Fibroblast of lung (primary cell): ENCODE measurements around the gene GABRG3. TPM values are rescaled to one million over a fixed set of nuclear protein-coding genes. Genes with fewer than 3 reads are reported as not detected.

Experiments used
- DNase-seq, 2 donors: peaks; one replicate each; pipeline versions ENCODE4 v3.0.0 to v3.0.0-alpha.2; 2010; ENCODE audit warnings: low read depth in 2 of 2
- H2AFZ ChIP-seq: 2 replicates; pipeline ENCODE4 v1.5.1; 2012; ENCODE audit warnings: low read length, control low read depth, inconsistent platforms
- H3K27ac ChIP-seq: 2 replicates; pipeline ENCODE4 v1.5.1; 2011; ENCODE audit warnings: low read length, control low read depth; ENCODE audit not compliant: insufficient read depth
- H3K27me3 ChIP-seq: 2 replicates; pipeline ENCODE4 v1.5.1; 2011; ENCODE audit warnings: mild to moderate bottlenecking, low read length; ENCODE audit not compliant: control insufficient read depth, insufficient read depth
- H3K36me3 ChIP-seq: 2 replicates; pipeline ENCODE4 v1.5.1; 2011; ENCODE audit warnings: low read length; ENCODE audit not compliant: control insufficient read depth, insufficient read depth
- H3K4me1 ChIP-seq: 2 replicates; pipeline ENCODE4 v1.5.1; 2011; ENCODE audit warnings: low read length; ENCODE audit not compliant: control insufficient read depth, insufficient read depth; ENCODE audit errors: extremely low read depth
- H3K4me2 ChIP-seq: 2 replicates; pipeline ENCODE4 v1.5.1; 2011; ENCODE audit warnings: low read length, control low read depth; ENCODE audit not compliant: insufficient read depth; ENCODE audit errors: extremely low read depth
- H3K4me3 ChIP-seq, 4 experiments: fragments of 200-600 bp in 1 of 4; sonication (generic) in 1 of 4; replicated peaks in 1 of 4; 2 replicates each; pipeline ENCODE4 v1.5.1; 2011 to 2016; ENCODE audit warnings: low read length in 4 of 4, low read depth in 3 of 4, mild to moderate bottlenecking in 3 of 4, control low read depth in 2 of 4, inconsistent platforms in 1 of 4, mixed read lengths in 1 of 4; ENCODE audit not compliant: insufficient read depth in 1 of 4; ENCODE audit errors: control extremely low read depth in 1 of 4
- H3K79me2 ChIP-seq: 2 replicates; pipeline ENCODE4 v1.5.1; 2012; ENCODE audit warnings: mild to moderate bottlenecking, low read length, inconsistent platforms; ENCODE audit not compliant: control insufficient read depth, insufficient read depth
- H3K9ac ChIP-seq: 2 replicates; pipeline ENCODE4 v1.5.1; 2011; ENCODE audit warnings: mild to moderate bottlenecking, low read length, control low read depth; ENCODE audit not compliant: insufficient read depth
- H3K9me3 ChIP-seq: 2 replicates; pipeline ENCODE4 v1.5.1; 2012; ENCODE audit warnings: low read depth, low read length; ENCODE audit not compliant: control insufficient read depth, insufficient read depth
- H4K20me1 ChIP-seq: 2 replicates; pipeline ENCODE4 v1.5.1; 2011; ENCODE audit warnings: low read length; ENCODE audit not compliant: control insufficient read depth, insufficient read depth; ENCODE audit errors: extremely low read depth
- CTCF ChIP-seq, 2 donors: IDR thresholded peaks in 1 of 2; conservative IDR thresholded peaks in 1 of 2; 1 replicate in 1 of 2; 2 replicates in 1 of 2; pipeline ENCODE4 v1.5.1; 2011 to 2012; ENCODE audit warnings: low read length in 2 of 2, control low read depth in 1 of 2, inconsistent platforms in 1 of 2, low read depth in 1 of 2, mild to moderate bottlenecking in 1 of 2
- EZH2 ChIP-seq: IDR thresholded peaks from 2 replicates; pipeline ENCODE4 v1.5.1; 2012; ENCODE audit warnings: low read length, control low read depth, mild to moderate bottlenecking; ENCODE audit errors: missing control alignments
- polyA plus RNA-seq, 2 donors: library from polyadenylated mRNA; depleted of rRNA in 1 of 2; stranded (reverse) in 1 of 2; unstranded in 1 of 2; fragments of >200 nt; gene quantifications; 2 replicates each; pipeline ENCODE4 v1.2.1, GENCODE V29; 2011 to 2012; ENCODE audit warnings: missing spikeins in 1 of 2
- total RNA-seq: library from RNA; depleted of rRNA; stranded (reverse); fragments of >200 nt; gene quantifications from 2 replicates; pipeline ENCODE4 v1.2.1, GENCODE V29; 2014

Gene GABRG3
- total and polyA plus RNA-seq, 2 donors (not counting 1 experiment from before 2014, with no cell fraction given) = not detected

GRCh38 chr15:27244047-27244446, 273.1 kb downstream of the GABRG3 start:
- Histone ChIP-seq H3K4me1 (no peaks in the 10 kb centered on the region), H3K9ac (no peak overlapping the region), H3K79me2 (no peaks in the 10 kb centered on the region), H2AFZ (no peak overlapping the region), H3K27ac (no peak overlapping the region), H4K20me1 (no peaks in the 10 kb centered on the region), H3K9me3 (no peaks in the 10 kb centered on the region), H3K4me3 (no peak overlapping the region), H3K4me2 (no peak overlapping the region), H3K27me3 (no peaks in the 10 kb centered on the region), H3K36me3 (no peaks in the 10 kb centered on the region)
- DNase-seq = no peak
- TF ChIP-seq EZH2 = no peak
- TF ChIP-seq CTCF (conservative IDR thresholded peaks at IDR 0.05 in 1 of 2, IDR thresholded peaks at IDR 0.05 in 1 of 2; ENCODE audit: low read depth in 1 of 2, low read length in 2 of 2) = no peak

- no peak overlapping the region for H3K4me3 ChIP-seq
- no peaks in the 10 kb centered on the region for H3K4me1 ChIP-seq
- no peak for TF ChIP-seq EZH2
Measured at GRCh38 chr15:27248251-27248650, 277.3 kb downstream of the GABRG3 start.

DNA sequence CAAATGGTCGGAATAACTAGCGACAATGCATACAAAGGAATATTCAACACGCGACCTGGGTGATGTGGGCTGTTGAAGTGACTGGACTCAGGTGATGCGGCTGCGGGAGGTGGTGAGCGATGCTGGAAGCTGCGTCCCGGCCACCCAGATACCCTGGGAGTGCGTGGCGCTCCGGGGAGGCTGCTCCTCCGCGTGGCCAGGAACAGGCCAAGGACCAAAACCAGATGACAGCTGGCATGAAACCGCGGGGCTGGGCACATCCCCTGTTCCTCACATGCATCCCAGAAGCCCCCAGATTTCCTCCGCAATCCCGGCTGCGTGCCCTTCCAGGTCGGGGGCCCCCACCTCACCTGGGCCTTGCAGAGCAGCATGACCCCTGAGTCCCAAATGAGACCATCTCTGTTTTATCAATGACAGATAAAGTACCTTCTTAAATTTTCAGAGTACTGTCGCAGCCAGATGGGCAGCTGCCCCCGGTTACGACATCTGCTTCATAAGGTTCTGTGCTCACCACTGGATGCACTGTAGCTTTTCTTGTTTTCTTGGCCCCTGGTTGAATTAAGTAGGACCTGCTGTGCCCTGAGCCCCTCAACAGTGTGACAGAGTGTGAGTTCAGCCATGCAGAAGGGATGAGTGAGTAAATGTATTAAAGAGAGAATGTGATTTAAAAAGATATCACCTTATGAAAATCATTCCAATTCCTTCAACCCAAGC, 278.2 kb downstream of the GABRG3 start:
- Histone ChIP-seq H3K27me3 (no peaks in the 10 kb centered on the region), H3K27ac (no peak overlapping the region), H3K79me2 (no peaks in the 10 kb centered on the region), H3K4me1 (no peaks in the 10 kb centered on the region), H3K9me3 (no peaks in the 10 kb centered on the region), H3K4me2 (no peak overlapping the region), H3K9ac (no peak overlapping the region), H3K36me3 (no peaks in the 10 kb centered on the region), H3K4me3 (no peak overlapping the region), H2AFZ (no peak overlapping the region), H4K20me1 (no peaks in the 10 kb centered on the region)
- no peak for DNase-seq
- TF ChIP-seq CTCF (conservative IDR thresholded peaks at IDR 0.05 in 1 of 2, IDR thresholded peaks at IDR 0.05 in 1 of 2; ENCODE audit: low read depth in 1 of 2, low read length in 2 of 2) = no peak

More at GRCh38 chr15:27248251-27248650, 277.3 kb downstream of the GABRG3 start:
- DNase-seq = no peak
- no peaks in the 10 kb centered on the region for H3K9me3 ChIP-seq
- H3K36me3 ChIP-seq = no peaks in the 10 kb centered on the region
- no peak overlapping the region for H2AFZ ChIP-seq
- no peak overlapping the region for H3K9ac ChIP-seq
- H3K4me2 ChIP-seq = no peak overlapping the region
- no peaks in the 10 kb centered on the region for H3K79me2 ChIP-seq
- no peak overlapping the region for H3K27ac ChIP-seq
- no peaks in the 10 kb centered on the region for H3K27me3 ChIP-seq
- H4K20me1 ChIP-seq = no peaks in the 10 kb centered on the region
